Measurements from ENCODE around the gene CDK16.

The CDK16 gene

DNA sequence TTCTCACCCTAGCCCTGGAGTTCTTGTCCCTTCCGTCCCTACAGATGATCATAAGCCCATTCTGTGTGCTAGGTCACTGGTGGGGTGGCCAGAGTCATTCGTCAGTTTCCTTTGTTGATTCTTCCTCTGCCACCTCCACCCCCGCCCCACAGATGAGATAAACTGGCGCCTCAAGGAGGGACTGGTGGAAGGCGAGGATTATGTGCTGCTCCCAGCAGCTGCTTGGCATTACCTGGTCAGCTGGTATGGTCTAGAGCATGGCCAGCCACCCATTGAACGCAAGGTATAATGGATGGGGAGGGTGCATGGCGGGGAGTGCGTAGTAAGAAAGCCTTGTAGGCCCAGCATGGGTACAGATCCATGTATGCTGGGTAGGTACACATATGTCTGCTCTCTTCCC, 20.7 kb downstream of the CDK16 start:
- DNase-seq (ENCODE audit: low read depth) = no peak
- TF ChIP-seq, protein P1, sequence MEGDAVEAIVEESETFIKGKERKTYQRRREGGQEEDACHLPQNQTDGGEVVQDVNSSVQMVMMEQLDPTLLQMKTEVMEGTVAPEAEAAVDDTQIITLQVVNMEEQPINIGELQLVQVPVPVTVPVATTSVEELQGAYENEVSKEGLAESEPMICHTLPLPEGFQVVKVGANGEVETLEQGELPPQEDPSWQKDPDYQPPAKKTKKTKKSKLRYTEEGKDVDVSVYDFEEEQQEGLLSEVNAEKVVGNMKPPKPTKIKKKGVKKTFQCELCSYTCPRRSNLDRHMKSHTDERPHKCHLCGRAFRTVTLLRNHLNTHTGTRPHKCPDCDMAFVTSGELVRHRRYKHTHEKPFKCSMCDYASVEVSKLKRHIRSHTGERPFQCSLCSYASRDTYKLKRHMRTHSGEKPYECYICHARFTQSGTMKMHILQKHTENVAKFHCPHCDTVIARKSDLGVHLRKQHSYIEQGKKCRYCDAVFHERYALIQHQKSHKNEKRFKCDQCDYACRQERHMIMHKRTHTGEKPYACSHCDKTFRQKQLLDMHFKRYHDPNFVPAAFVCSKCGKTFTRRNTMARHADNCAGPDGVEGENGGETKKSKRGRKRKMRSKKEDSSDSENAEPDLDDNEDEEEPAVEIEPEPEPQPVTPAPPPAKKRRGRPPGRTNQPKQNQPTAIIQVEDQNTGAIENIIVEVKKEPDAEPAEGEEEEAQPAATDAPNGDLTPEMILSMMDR (conservative IDR thresholded peaks at IDR 0.05; ENCODE audit: control insufficient read depth, insufficient read depth, low read depth, low read length) = no peak
- H3K4me3 ChIP-seq (ENCODE audit: control insufficient read depth, low read depth, low read length) = no peak overlapping the region

DNA sequence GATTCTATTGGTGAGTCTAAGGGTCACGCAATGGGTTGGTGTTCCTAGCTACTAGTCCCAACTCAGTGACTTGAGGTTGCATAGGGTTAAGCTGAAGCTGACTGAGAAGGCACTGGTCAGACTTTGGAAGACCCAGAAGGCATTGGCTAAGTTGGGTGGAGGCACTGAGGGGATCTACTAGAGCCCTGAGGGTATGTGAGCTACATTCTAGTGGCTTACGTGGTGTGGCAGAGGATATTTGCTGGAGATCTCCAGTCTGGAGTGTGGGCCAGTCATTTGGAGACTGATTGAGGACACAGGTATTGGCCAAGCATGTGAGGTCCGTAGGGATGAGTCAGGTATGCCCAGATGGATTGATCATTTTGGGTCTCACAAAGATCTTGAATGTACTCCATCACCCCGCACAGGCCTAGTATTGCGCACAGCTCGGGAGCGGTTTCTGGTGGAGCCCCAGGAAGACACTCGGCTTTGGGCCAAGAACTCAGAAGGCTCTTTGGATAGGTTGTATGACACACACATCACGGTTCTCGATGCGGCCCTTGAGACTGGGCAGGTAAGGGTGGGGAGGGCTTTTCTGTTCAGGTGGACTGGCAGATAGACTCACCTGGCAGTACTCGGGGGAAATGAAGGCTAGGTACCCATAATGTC, 21.5 kb downstream of the CDK16 start:
- TF ChIP-seq, protein P1 (conservative IDR thresholded peaks at IDR 0.05; ENCODE audit: control insufficient read depth, insufficient read depth, low read depth, low read length) = no peak
- no peak for DNase-seq (ENCODE audit: low read depth)

DNA sequence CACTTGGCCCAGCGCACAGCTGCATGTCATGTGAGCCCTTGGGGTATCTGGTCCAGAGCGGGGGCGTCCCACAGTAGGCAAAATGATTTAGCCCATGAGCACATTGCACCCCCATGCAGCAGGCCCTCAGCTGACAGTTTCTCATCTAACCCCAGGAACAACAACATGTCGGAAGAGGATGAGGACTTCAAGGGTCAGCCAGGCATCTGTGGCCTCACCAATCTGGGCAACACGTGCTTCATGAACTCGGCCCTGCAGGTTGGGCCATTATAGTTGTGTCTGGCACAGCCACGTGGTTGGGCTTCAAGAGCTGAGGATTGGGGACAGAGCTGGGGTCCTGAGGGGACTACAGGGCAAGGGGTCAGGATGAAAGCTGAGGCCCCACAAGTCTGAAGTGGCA, 22.1 kb downstream of the CDK16 start:
- TF ChIP-seq, protein P1 (conservative IDR thresholded peaks at IDR 0.05; ENCODE audit: control insufficient read depth, insufficient read depth, low read depth, low read length) = no peak
- H3K4me3 ChIP-seq (ENCODE audit: control insufficient read depth, low read depth, low read length) = no peak overlapping the region
- DNase-seq (ENCODE audit: low read depth) = no peak

More for the DNA sequence above, 21.5 kb downstream of the CDK16 start:
- H3K4me3 ChIP-seq (ENCODE audit: control insufficient read depth, low read depth, low read length) = no peak overlapping the region

DNA sequence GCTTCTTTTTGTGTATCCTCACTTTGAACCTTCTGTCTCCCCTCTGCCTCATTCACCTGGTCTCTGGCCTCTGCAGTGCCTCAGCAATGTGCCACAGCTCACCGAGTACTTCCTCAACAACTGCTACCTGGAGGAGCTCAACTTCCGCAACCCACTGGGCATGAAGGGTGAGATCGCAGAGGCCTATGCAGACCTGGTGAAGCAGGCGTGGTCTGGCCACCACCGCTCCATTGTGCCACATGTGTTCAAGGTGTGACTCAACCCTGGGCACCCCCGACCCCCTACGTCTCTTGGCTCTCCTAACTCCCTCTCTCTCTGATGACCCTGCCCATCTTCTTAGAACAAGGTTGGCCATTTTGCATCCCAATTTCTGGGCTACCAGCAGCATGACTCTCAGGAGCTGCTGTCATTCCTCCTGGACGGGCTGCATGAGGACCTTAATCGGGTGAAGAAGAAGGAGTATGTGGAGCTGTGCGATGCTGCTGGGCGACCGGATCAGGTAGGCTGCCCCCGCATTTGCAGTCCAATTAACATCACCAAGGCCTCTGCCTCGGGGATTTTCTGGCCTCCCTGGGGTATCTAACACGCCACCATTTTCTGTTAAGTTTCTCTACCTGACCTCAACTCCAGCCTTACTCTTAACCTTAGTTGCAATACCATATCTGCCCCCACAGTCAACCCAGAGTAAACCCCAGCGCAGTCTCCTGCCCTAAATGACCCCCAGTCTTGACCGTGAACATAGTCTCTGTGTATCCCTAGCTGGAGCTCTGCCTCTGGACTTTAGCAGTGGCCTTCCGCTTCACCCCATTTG, 22.9 kb downstream of the CDK16 start:
- no peak for DNase-seq (ENCODE audit: low read depth)
- TF ChIP-seq, protein P1 (conservative IDR thresholded peaks at IDR 0.05; ENCODE audit: control insufficient read depth, insufficient read depth, low read depth, low read length) = no peak
- no peak overlapping the region for H3K4me3 ChIP-seq (ENCODE audit: control insufficient read depth, low read depth, low read length)

DNA sequence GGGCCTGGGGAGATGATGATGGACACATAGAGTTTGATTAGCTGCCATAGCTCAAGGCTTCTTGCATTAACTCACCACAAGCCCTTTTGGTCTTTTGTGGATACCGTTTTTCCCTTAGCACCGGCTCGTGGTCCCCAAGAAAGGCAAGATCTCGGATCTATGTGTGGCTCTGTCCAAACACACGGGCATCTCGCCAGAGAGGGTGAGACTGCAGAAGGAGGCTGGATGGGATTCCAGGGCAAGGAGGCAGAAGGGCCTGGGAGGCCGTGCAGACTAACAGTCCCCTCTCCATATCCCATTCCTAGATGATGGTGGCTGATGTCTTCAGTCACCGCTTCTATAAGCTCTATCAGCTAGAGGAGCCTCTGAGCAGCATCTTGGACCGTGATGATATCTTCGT, 23.8 kb downstream of the CDK16 start:
- H3K4me3 ChIP-seq (ENCODE audit: control insufficient read depth, low read depth, low read length) = no peak overlapping the region
- no peak for DNase-seq (ENCODE audit: low read depth)
- TF ChIP-seq, protein P1 (conservative IDR thresholded peaks at IDR 0.05; ENCODE audit: control insufficient read depth, insufficient read depth, low read depth, low read length) = no peak

DNA sequence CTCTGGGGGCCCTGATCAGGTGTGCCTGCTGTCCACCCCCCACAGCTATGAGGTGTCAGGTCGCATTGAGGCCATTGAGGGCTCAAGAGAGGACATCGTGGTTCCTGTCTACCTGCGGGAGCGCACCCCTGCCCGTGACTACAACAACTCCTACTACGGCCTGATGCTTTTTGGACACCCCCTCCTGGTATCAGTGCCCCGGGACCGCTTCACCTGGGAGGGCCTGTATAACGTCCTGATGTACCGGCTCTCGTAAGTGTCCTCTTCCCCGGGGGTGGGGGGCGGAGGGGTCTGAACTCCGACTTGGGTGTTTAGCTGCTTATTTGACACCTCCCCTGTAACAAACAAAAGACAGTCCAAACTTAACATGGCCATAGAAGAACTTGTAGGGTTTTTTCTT, 24.9 kb downstream of the CDK16 start:
- no peak for DNase-seq (ENCODE audit: low read depth)
- TF ChIP-seq, protein P1 (conservative IDR thresholded peaks at IDR 0.05; ENCODE audit: control insufficient read depth, insufficient read depth, low read depth, low read length) = no peak
- no peak overlapping the region for H3K4me3 ChIP-seq (ENCODE audit: control insufficient read depth, low read depth, low read length)

All from fibroblast of mammary gland (primary cell).